K562 (cell line): ENCODE data around the gene NTF4. TPM values are rescaled to one million over a fixed set of nuclear protein-coding genes. Genes with fewer than 3 reads are reported as not detected.
A peak's percentile ranks its signal among the peaks of the same experiment; 100 is the strongest.

Experiments used
- ATAC-seq: fragments of 200-7000 bp; cut with Tn5 transposase; 3 replicates; pipeline ENCODE4 v1.9.1; 2020; ENCODE audit warnings: moderate library complexity
- BruUV-seq: library from RNA; stranded (reverse); fragments of 400-500 nt; replicated peaks from 2 replicates; lab custom pipeline; 2021; lab: Mats Ljungman, UMichigan
- CTCF ChIA-PET: fragments of 300-600 bp; formaldehyde crosslinking; extraction: SDS; loops from one replicate; lab custom pipeline; 2021; ENCODE audit warnings: low intra/inter-chr PET ratio; lab: Yijun Ruan, JAX
- POLR2A ChIA-PET: fragments of 300-600, 350-650 bp; sonication (Branson Sonifier 250); formaldehyde crosslinking; extraction: SDS; loops from one replicate; lab custom pipeline; 2021; ENCODE audit warnings: antibody characterized with exemption, inconsistent platforms; lab: Yijun Ruan, JAX
- DNase-seq, 4 experiments: peaks; one replicate each; pipeline versions ENCODE4 v3.0.0 to v3.0.0-alpha.2; 2011 to 2018; ENCODE audit warnings: low spot score in 3 of 4, mixed read lengths in 3 of 4; ENCODE audit errors: extremely low read depth in 1 of 4
- FAIRE-seq: peaks from 2 replicates; lab custom pipeline; 2011; peaks lifted over from hg19 to GRCh38; lab: Jason Lieb, UNC
- H2AFZ ChIP-seq: 2 replicates; pipeline ENCODE4 v1.6.0; 2011; ENCODE audit warnings: low read depth, low read length, control low read depth, inconsistent platforms
- H3K27ac ChIP-seq: fragments of 200-600 bp; 3 replicates; pipeline ENCODE4 v1.8.0; 2011; ENCODE audit warnings: low read depth, mild to moderate bottlenecking, control low read depth, inconsistent platforms, low read length, moderate library complexity, mixed read lengths; ENCODE audit errors: extremely low read depth
- H3K27me3 ChIP-seq, 2 experiments: fragments of 300-600 bp in 1 of 2; 2 replicates in 1 of 2; 3 replicates in 1 of 2; pipeline versions ENCODE4 v1.6.0 to v1.8.0; 2011; ENCODE audit warnings: inconsistent platforms in 2 of 2, low read length in 2 of 2, mild to moderate bottlenecking in 1 of 2, mixed read lengths in 1 of 2, moderate library complexity in 1 of 2; ENCODE audit not compliant: control insufficient read depth in 2 of 2, insufficient read depth in 2 of 2
- H3K36me3 ChIP-seq: fragments of 300-600 bp; 3 replicates; pipeline ENCODE4 v1.8.0; 2011; ENCODE audit warnings: mild to moderate bottlenecking, low read length, inconsistent platforms; ENCODE audit not compliant: control insufficient read depth, insufficient read depth
- H3K4me1 ChIP-seq, 2 experiments: fragments of 200-600 bp in 1 of 2; replicated peaks in 1 of 2; 2 replicates in 1 of 2; 3 replicates in 1 of 2; pipeline versions ENCODE4 v1.5.1 to v1.8.0; 2011; ENCODE audit warnings: inconsistent platforms in 2 of 2, low read length in 2 of 2, mild to moderate bottlenecking in 1 of 2, mixed read lengths in 1 of 2, moderate library complexity in 1 of 2; ENCODE audit not compliant: control insufficient read depth in 2 of 2, insufficient read depth in 2 of 2
- H3K4me2 ChIP-seq: 2 replicates; pipeline ENCODE4 v1.6.1; 2011; ENCODE audit warnings: low read length, control low read depth, inconsistent platforms, mixed read lengths; ENCODE audit not compliant: insufficient read depth
- H3K4me3 ChIP-seq: fragments of 200-600 bp; sonication (generic), shearing (Covaris generic); 2 replicates; pipeline ENCODE4 v1.5.1; 2016; ENCODE audit warnings: control low read depth, inconsistent platforms
- H3K79me2 ChIP-seq: fragments of 200-600 bp; 3 replicates; pipeline ENCODE4 v1.8.0; 2011; ENCODE audit warnings: low read length, inconsistent platforms; ENCODE audit not compliant: control insufficient read depth, insufficient read depth
- H3K9ac ChIP-seq, 2 experiments: 2 replicates each; pipeline versions ENCODE4 v1.6.0 to v1.6.1; 2011; ENCODE audit warnings: low read depth in 2 of 2, low read length in 2 of 2, control low read depth in 1 of 2, inconsistent platforms in 1 of 2, mild to moderate bottlenecking in 1 of 2, mixed read lengths in 1 of 2; ENCODE audit not compliant: insufficient read depth in 1 of 2
- H3K9me1 ChIP-seq: one replicate; pipeline ENCODE4 v1.6.0; 2011; ENCODE audit warnings: inconsistent platforms, mild to moderate bottlenecking, low read length, moderate library complexity; ENCODE audit not compliant: control insufficient read depth, insufficient read depth
- H3K9me3 ChIP-seq: replicated peaks from 2 replicates; pipeline ENCODE4 v1.5.1; 2011; ENCODE audit warnings: low read depth, low read length, inconsistent platforms; ENCODE audit not compliant: control insufficient read depth, insufficient read depth
- H4K20me1 ChIP-seq: replicated peaks from 2 replicates; pipeline ENCODE4 v1.6.1; 2011; ENCODE audit warnings: low read length, inconsistent platforms, mixed read lengths; ENCODE audit not compliant: control insufficient read depth, insufficient read depth
- BCL6 ChIP-seq: fragments of 250-450 bp; sonication (Bioruptor Pico); IDR thresholded peaks from 2 replicates; pipeline ENCODE4 v1.4.0; 2020
- CHD4 ChIP-seq: fragments of 200-600 bp; sonication (generic); IDR thresholded peaks from 3 replicates; pipeline ENCODE4 v1.6.1; 2012; ENCODE audit warnings: low read depth, mild to moderate bottlenecking, mixed read lengths, low read length, inconsistent platforms; ENCODE audit not compliant: insufficient read depth, insufficient replicate concordance, poor library complexity, severe bottlenecking
- SMARCC2 ChIP-seq: fragments of 450-650 bp; IDR thresholded peaks from 2 replicates; pipeline ENCODE4 v1.6.1; 2017; ENCODE audit warnings: antibody characterized with exemption, moderate library complexity, mild to moderate bottlenecking, low read depth
- ZFP36 ChIP-seq: fragments of 150-350 bp; IDR thresholded peaks from 2 replicates; pipeline ENCODE4 v1.6.1; 2018; ENCODE audit warnings: low read length, low read depth; ENCODE audit not compliant: partially characterized antibody
- WGBS: fragments of 100-300 bp; shearing (Covaris generic); methylation state at CpG from one replicate; pipeline ENCODE4 v1.1.6; 2016; ENCODE audit warnings: low coverage, mixed read lengths; ENCODE audit not compliant: insufficient coverage; ENCODE audit errors: missing lambda C conversion rate; 5-methylcytosine and 5-hydroxymethylcytosine counted together
- in situ Hi-C: fragments of 300-500 bp; cut with MboI; formaldehyde crosslinking; loops from 4 replicates; pipeline ENCODE4 v1.15.0; 2018; ENCODE audit warnings: inconsistent platforms, mixed read lengths
- intact Hi-C: fragments of 100-400 bp; cut with micrococcal nuclease; formaldehyde crosslinking; loops from 2 replicates; pipeline ENCODE4 v1.14.2; 2022
- polyA plus RNA-seq, 8 experiments: library from polyadenylated mRNA; depleted of rRNA in 4 of 8; stranded (reverse) in 5 of 8; unstranded in 3 of 8; fragments of >200 nt; fragmentation: Nextera tagmentation in 2 of 8; fragmentation: Illumina TruSeq in 1 of 8; extraction: Ambion mirVana in 2 of 8; extraction: Trizol in 1 of 8; gene quantifications; 2 replicates each; pipeline versions ENCODE4 v1.2.1 to v1.2.3, GENCODE V29; 2011 to 2014; ENCODE audit warnings: inconsistent platforms in 1 of 8, missing spikeins in 1 of 8
- total RNA-seq, 7 experiments: library from RNA; depleted of rRNA in 6 of 7; stranded (reverse); fragments of >200 nt in 6 of 7; fragmentation: Illumina TruSeq in 2 of 7; extraction: Trizol in 2 of 7; gene quantifications; 2 replicates each; pipeline versions ENCODE4 v1.2.1 to v1.2.3, GENCODE V29; 2011 to 2021; ENCODE audit warnings: low replicate concordance in 1 of 7
- TF ChIP-seq, protein P1 (sequence below): fragments of 250-450 bp; sonication (Bioruptor Pico); IDR thresholded peaks from 2 replicates; pipeline ENCODE4 v1.8.0; 2021; ENCODE audit warnings: moderate library complexity, mild to moderate bottlenecking, inconsistent platforms
- TF ChIP-seq, protein P2 (sequence below): fragments of 450-650 bp; IDR thresholded peaks from 2 replicates; pipeline ENCODE4 v1.6.1; 2018; ENCODE audit not compliant: partially characterized antibody

Gene NTF4
- total and polyA plus RNA-seq, 9 of the 15 experiments (the other 6 are each of a cell fraction or from before 2014, with no cell fraction given) = not detected

GRCh38 chr19:49067554-49067953 is 2.9 kb upstream of the NTF4 start (continued):
- TF ChIP-seq, protein P1, sequence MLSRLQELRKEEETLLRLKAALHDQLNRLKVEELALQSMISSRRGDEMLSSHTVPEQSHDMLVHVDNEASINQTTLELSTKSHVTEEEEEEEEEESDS (CRISPR knock-in tag) = no peak

DNA sequence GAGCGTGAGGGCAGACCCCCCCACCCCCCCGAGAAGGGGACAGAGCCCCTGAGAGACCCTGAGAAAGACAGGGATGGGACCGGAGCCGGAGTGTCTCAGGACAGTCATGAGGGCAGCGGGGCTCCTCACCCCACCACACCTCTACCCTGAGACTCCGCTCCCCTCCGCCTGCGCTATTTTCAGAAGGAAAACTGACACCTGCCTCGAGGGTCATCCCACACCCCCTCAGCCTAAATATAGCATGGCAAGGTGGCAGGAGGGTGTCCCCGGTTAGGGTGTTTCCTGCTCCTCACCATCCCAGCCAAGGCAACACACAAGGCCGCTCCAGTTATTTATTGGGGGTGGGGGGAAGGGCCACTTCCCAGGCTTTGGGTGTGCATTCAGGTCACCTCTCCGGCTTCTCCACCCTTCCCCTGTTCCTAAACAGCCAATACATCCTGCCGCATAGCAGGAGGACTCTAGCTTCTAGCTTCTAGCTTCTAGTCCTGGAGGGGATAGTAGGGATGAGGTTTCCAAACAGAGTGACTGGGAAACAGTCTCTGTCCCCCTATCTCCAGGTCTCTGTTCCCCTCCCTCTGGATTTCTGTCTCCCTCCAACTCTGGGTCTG is 1.4 kb upstream of the NTF4 start:
- TF ChIP-seq CHD4 = no peak
- TF ChIP-seq ZFP36 = no peak
- no peak for TF ChIP-seq SMARCC2
- TF ChIP-seq, protein P2, sequence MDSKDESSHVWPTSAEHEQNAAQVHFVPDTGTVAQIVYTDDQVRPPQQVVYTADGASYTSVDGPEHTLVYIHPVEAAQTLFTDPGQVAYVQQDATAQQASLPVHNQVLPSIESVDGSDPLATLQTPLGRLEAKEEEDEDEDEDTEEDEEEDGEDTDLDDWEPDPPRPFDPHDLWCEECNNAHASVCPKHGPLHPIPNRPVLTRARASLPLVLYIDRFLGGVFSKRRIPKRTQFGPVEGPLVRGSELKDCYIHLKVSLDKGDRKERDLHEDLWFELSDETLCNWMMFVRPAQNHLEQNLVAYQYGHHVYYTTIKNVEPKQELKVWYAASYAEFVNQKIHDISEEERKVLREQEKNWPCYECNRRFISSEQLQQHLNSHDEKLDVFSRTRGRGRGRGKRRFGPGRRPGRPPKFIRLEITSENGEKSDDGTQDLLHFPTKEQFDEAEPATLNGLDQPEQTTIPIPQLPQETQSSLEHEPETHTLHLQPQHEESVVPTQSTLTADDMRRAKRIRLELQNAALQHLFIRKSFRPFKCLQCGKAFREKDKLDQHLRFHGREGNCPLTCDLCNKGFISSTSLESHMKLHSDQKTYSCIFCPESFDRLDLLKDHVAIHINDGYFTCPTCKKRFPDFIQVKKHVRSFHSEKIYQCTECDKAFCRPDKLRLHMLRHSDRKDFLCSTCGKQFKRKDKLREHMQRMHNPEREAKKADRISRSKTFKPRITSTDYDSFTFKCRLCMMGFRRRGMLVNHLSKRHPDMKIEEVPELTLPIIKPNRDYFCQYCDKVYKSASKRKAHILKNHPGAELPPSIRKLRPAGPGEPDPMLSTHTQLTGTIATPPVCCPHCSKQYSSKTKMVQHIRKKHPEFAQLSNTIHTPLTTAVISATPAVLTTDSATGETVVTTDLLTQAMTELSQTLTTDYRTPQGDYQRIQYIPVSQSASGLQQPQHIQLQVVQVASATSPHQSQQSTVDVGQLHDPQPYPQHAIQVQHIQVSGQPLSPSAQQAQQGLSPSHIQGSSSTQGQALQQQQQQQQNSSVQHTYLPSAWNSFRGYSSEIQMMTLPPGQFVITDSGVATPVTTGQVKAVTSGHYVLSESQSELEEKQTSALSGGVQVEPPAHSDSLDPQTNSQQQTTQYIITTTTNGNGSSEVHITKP = no peak
- no peak for TF ChIP-seq BCL6 (CRISPR knock-in tag)
- in situ Hi-C loops = no loop called here
- Histone ChIP-seq H2AFZ (no peak overlapping the region), H3K4me1 (peaks cover 0 to 28% of the 10 kb centered on the region in 2 experiments; a peak in 4 of 5 replicates), H3K9me3 (no peaks in the 10 kb centered on the region), H3K27ac (no peak overlapping the region), H4K20me1 (no peaks in the 10 kb centered on the region), H3K4me3 (no peak overlapping the region), H3K4me2 (no peak overlapping the region), H3K9ac (no peak overlapping the region; a peak in 1 of 4 replicates), H3K36me3 (no peaks in the 10 kb centered on the region), H3K79me2 (no peaks in the 10 kb centered on the region), H3K27me3 (peaks cover 24 to 64% of the 10 kb centered on the region in 2 experiments; a peak in 4 of 5 replicates), H3K9me1 (no peaks in the 10 kb centered on the region)
- 0 out of 3 replicates have a peak, but pooled peaks have one; percentile 23 for ATAC-seq
- BruUV-seq = no TSS peak
- no peak for DNase-seq
- intact Hi-C loops = no loop called here
- FAIRE-seq = no peak
- ChIA-PET CTCF (no interaction called here), POLR2A (no interaction called here)
- WGBS = 27% methylated on average over 10 of the region's 13 CpGs
